Measurements from ENCODE around the gene RAB29.
A peak's percentile ranks its signal among the peaks of the same experiment; 100 is the strongest.

The RAB29 gene

DNA sequence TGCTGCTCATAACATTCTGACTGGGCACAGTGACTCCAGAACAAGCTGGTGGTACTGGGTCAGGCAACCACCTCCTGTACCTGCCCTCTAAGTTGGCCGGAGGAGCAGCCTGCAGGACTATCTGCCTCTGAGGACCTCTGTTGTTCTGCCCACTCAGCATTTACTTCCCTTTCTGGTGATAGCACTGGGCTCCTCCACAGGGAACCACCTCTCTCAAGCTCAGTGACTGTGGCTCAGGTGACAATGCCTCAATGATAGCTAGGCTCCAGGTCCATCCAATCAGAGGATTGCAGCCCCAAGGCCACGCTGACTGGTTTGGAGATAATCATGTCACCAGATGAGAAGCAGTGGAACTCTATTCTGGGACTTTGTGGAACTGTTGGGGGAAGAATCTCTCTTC, 21.9 kb upstream of the RAB29 start:
- H3K27ac ChIP-seq = no peak overlapping the region
- TF ChIP-seq ZFX (IDR thresholded peaks at IDR 0.05; ENCODE audit: borderline replicate concordance) (no peak), CTCF (IDR thresholded peaks at IDR 0.05) (no peak)

GRCh38 chr1:205794011-205794730, 18.9 kb upstream of the RAB29 start:
- TF ChIP-seq CTCF (IDR thresholded peaks at IDR 0.05) (no peak), ZFX (IDR thresholded peaks at IDR 0.05; ENCODE audit: borderline replicate concordance) (no peak)
- no peak overlapping the region for H3K27ac ChIP-seq

DNA sequence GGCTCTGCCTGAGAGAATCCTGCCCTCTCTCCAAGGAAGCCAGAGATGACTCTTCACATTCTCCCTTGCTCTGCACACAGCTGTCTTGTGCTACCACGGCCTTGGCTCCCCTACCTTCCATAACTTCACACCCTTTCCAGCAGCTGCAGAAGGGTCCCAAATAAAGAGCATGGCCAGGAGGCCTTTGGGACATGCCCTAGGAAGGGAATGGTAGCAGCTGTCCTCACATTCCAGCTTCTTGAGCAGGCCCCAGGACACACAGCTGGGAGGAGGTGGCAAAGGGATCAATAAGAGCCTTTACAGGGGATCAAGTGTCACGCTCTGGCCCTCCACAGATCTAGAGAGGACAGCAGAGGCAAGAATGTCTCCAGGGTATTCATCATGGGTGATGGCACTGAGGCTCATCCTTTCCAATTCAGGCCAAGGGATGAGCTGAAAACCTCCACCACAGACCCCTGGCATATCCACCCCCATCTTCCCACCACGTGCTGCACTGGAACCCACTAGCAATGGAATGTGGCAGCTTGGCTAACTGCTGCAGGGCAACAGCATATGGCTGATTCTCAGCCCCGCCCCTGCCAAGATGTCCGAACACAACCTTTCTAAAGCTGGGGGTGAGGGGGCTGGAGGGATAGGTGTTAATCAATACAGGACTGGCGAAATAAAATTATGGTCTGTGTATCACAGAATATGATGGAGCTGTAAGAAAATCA, 17.8 kb upstream of the RAB29 start:
- TF ChIP-seq ZFX (IDR thresholded peaks at IDR 0.05; ENCODE audit: borderline replicate concordance) (no peak), CTCF (IDR thresholded peaks at IDR 0.05) (no peak)
- no peak overlapping the region for H3K27ac ChIP-seq

DNA sequence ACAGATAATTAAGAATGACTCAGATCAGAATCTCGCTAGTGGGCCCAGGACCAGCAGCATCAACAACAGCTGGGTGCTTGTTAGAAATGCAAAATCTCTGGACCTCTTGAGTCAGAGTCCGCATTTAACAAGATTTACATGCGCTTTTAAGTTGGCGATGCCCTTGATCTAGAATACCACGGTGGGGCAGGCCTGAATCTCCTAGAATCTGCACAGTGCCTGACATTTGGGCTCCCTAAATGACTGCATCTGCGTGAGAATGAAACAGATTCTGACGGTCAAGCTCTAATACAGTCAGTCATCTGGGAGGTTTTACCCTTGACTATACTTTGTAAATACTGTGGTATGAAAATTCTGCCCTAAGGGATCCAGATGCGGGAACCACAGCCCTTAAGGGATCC, 17.2 kb upstream of the RAB29 start:
- no peak overlapping the region for H3K27ac ChIP-seq
- TF ChIP-seq ZFX (IDR thresholded peaks at IDR 0.05; ENCODE audit: borderline replicate concordance) = no peak

DNA sequence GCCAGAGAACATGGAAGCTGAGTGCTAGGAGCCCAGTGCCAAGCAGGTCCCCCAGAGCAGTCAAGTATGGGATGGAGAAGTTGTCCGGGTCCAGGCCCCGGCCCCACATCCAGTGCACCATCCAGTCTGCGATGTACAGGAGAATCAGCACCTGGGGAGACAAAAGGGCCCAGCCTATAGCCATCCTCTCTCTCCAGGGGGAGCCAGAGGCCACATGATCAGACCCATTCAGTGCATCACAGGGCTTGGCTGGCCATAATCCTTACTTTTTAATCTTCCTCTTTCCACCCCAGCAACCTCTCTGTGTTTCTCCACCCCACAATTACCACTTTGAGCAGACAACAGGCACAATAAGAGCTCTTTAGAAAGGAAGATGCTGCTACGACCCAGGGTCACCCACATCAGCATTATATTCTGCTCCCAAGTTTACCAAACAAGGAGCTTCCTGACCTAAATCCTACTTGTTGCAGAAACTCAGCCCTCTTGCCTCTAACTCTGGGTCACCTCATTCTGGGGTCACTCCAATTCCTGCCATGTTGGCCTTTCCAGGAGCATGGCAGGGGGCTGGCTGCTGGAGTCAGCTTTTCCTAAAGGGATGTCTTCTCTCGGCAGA, 16.4 kb upstream of the RAB29 start:
- TF ChIP-seq CTCF (IDR thresholded peaks at IDR 0.05) (peak; percentile 96), ZFX (IDR thresholded peaks at IDR 0.05; ENCODE audit: borderline replicate concordance) (no peak)
- H3K27ac ChIP-seq = no peak overlapping the region

- TF ChIP-seq ZFX (IDR thresholded peaks at IDR 0.05; ENCODE audit: borderline replicate concordance) (no peak), CTCF (IDR thresholded peaks at IDR 0.05) (no peak)
- H3K27ac ChIP-seq = no peak overlapping the region
Measured at GRCh38 chr1:205787287-205787916, 12.1 kb upstream of the RAB29 start.

DNA sequence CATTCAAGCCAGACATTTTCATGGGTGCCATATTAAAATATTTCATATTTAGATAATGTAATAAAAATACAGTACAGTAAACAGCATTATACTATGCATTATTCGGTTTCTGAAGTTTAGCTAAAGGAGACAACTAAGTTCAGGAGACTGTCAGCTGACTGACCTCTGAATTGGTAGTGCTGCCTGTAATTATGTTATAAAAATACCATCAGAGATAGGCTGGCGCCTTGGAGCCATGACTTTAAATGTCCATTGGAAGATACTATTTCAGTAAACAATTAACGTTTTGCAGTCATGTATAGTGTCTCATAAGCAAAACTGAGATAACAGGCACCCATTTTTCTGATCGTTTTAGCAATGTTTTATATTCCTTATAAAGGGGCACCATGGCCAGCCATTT, 11.3 kb upstream of the RAB29 start:
- no peak overlapping the region for H3K27ac ChIP-seq
- TF ChIP-seq ZFX (IDR thresholded peaks at IDR 0.05; ENCODE audit: borderline replicate concordance) (no peak), CTCF (IDR thresholded peaks at IDR 0.05) (no peak)

All from 22Rv1 (cell line).